GM13977 (cell line): Measurements from ENCODE around the gene KRT83.

Experiments used
- DNase-seq: peaks from one replicate; pipeline ENCODE4 v3.0.0; 2012; ENCODE audit warnings: low spot score
- CTCF ChIP-seq: IDR thresholded peaks from 2 replicates; pipeline ENCODE4 v1.5.1; 2012; ENCODE audit warnings: mild to moderate bottlenecking, control low read depth; ENCODE audit not compliant: insufficient read depth; ENCODE audit errors: extremely low read depth, missing control alignments
- in situ Hi-C: fragments of 300-500 bp; cut with MboI; formaldehyde crosslinking; loops from one replicate; pipeline ENCODE4 v1.12.0; 2022; ENCODE audit warnings: low sequenced_read_pairs, low pct_unique_long_range_greater_than_20kb, mixed read lengths, inconsistent platforms; ENCODE audit not compliant: unreplicated experiment

KRT83 gene

GRCh38 chr12:52300796-52301691, 20.2 kb downstream of the KRT83 start:
- in situ Hi-C loops: no loop called here
- no peak for DNase-seq
- no peak for TF ChIP-seq CTCF

- TF ChIP-seq CTCF: no peak
- in situ Hi-C loops: no loop called here
- no peak for DNase-seq
Observed at GRCh38 chr12:52298677-52299190, 22.5 kb downstream of the KRT83 start.

- DNase-seq: no peak
- in situ Hi-C loops: no loop called here
- TF ChIP-seq CTCF: no peak
Observed at GRCh38 chr12:52296572-52297215, 24.5 kb downstream of the KRT83 start.

- in situ Hi-C loops: no loop called here
- no peak for DNase-seq
- TF ChIP-seq CTCF: no peak
Observed at GRCh38 chr12:52295663-52296062, 25.5 kb downstream of the KRT83 start.

GRCh38 chr12:52294803-52295202, 26.4 kb downstream of the KRT83 start:
- DNase-seq: no peak
- TF ChIP-seq CTCF: no peak
- in situ Hi-C loops: no loop called here

GRCh38 chr12:52293926-52294325, 27.3 kb downstream of the KRT83 start:
- no peak for TF ChIP-seq CTCF
- in situ Hi-C loops: no loop called here
- DNase-seq: no peak
